A673 (cell line): ENCODE measurements around the gene FLNC. TPM values are rescaled to one million over a fixed set of nuclear protein-coding genes. Genes with fewer than 3 reads are reported as not detected.

Source experiments
- BruUV-seq: library from RNA; stranded (reverse); fragments of 400-500 nt; replicated peaks from 2 replicates; lab custom pipeline; 2021; lab: Mats Ljungman, UMichigan
- CTCF ChIA-PET: fragments of 300-600 bp; sonication (Branson Sonifier 250); formaldehyde crosslinking; loops from one replicate; lab custom pipeline; 2022; ENCODE audit warnings: antibody characterized with exemption; lab: Charles Lee
- POLR2A ChIA-PET: fragments of 300-600 bp; sonication (Branson Sonifier 250); formaldehyde crosslinking; loops from one replicate; lab custom pipeline; 2022; ENCODE audit warnings: antibody characterized with exemption; ENCODE audit not compliant: low non-redundant PET; lab: Charles Lee
- DNase-seq: peaks from one replicate; pipeline ENCODE4 v3.0.0-alpha.2; 2015; ENCODE audit warnings: low spot score
- H3K27ac ChIP-seq: fragments of 200-600 bp; sonication (generic); 2 replicates; pipeline ENCODE4 v1.5.1; 2016; ENCODE audit warnings: mixed run types, low read depth, mild to moderate bottlenecking, mixed read lengths, antibody characterized with exemption, low read length; ENCODE audit not compliant: poor library complexity, severe bottlenecking
- H3K27me3 ChIP-seq: fragments of 200-600 bp; sonication (generic); replicated peaks from 2 replicates; pipeline ENCODE4 v1.6.1; 2017; ENCODE audit warnings: mixed run types, low read depth, mild to moderate bottlenecking, mixed read lengths, antibody characterized with exemption, low read length; ENCODE audit not compliant: insufficient read depth, poor library complexity
- H3K36me3 ChIP-seq: fragments of 200-600 bp; sonication (generic); 2 replicates; pipeline ENCODE4 v1.6.1; 2016; ENCODE audit warnings: mixed run types, mild to moderate bottlenecking, mixed read lengths, antibody characterized with exemption, low read length; ENCODE audit not compliant: insufficient read depth, poor library complexity, severe bottlenecking
- H3K4me1 ChIP-seq: fragments of 200-600 bp; sonication (generic); 2 replicates; pipeline ENCODE4 v1.6.1; 2017; ENCODE audit warnings: mixed run types, mild to moderate bottlenecking, mixed read lengths, antibody characterized with exemption, low read length; ENCODE audit not compliant: insufficient read depth, poor library complexity, severe bottlenecking
- H3K4me3 ChIP-seq: fragments of 200-600 bp; sonication (generic); 2 replicates; pipeline ENCODE4 v1.5.1; 2016; ENCODE audit warnings: low read depth, mixed run types, mild to moderate bottlenecking, mixed read lengths, low read length; ENCODE audit not compliant: poor library complexity, severe bottlenecking
- H3K9me3 ChIP-seq: fragments of 200-600 bp; sonication (generic); 2 replicates; pipeline ENCODE4 v1.6.1; 2016; ENCODE audit warnings: mixed run types, low read depth, mild to moderate bottlenecking, mixed read lengths, antibody characterized with exemption, low read length; ENCODE audit not compliant: poor library complexity, severe bottlenecking
- EZH2 ChIP-seq: fragments of 200-600 bp; sonication (generic); IDR thresholded peaks from 2 replicates; pipeline ENCODE4 v1.6.1; 2017; ENCODE audit warnings: borderline replicate concordance, low read depth, mild to moderate bottlenecking, mixed read lengths, antibody characterized with exemption, low read length; ENCODE audit not compliant: poor library complexity, severe bottlenecking
- intact Hi-C: fragments of 100-400 bp; cut with micrococcal nuclease; formaldehyde crosslinking; loops from one replicate; pipeline ENCODE4 v1.10.0; 2022; ENCODE audit not compliant: unreplicated experiment
- total RNA-seq: library from RNA; stranded (reverse); gene quantifications from 2 replicates; pipeline ENCODE4 v1.2.3, GENCODE V29; 2021
- TF ChIP-seq, protein P1 (sequence below): fragments of 300-800, 200-600 bp; sonication (generic); conservative IDR thresholded peaks from 2 replicates; pipeline ENCODE4 v1.5.1; 2017; ENCODE audit warnings: low read depth, mild to moderate bottlenecking, antibody characterized with exemption, low read length, moderate library complexity, mixed read lengths

FLNC gene
- total RNA-seq, 1 experiment from 2014 or later = 6.5 TPM

DNA sequence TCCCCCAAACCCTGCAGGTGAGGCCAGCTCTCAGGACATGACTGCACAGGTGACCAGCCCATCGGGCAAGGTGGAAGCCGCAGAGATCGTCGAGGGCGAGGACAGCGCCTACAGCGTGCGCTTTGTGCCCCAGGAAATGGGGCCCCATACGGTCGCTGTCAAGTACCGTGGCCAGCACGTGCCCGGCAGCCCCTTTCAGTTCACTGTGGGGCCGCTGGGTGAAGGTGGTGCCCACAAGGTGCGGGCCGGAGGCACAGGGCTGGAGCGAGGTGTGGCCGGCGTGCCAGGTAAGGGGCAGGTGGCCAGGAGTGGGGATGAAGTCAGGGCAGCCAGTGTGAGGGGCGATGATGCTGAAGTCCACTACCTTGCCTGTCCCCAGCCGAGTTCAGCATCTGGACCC is 24.2 kb downstream of the FLNC start:
- Histone ChIP-seq H3K4me3 (no peak overlapping the region), H3K4me1 (no peaks in the 10 kb centered on the region), H3K9me3 (no peaks in the 10 kb centered on the region), H3K36me3 (no peaks in the 10 kb centered on the region), H3K27ac (no peak overlapping the region), H3K27me3 (no peaks in the 10 kb centered on the region)
- ChIA-PET POLR2A (no interaction called here), CTCF (no interaction called here)
- BruUV-seq = no TSS peak
- no peak for TF ChIP-seq EZH2
- TF ChIP-seq, protein P1, sequence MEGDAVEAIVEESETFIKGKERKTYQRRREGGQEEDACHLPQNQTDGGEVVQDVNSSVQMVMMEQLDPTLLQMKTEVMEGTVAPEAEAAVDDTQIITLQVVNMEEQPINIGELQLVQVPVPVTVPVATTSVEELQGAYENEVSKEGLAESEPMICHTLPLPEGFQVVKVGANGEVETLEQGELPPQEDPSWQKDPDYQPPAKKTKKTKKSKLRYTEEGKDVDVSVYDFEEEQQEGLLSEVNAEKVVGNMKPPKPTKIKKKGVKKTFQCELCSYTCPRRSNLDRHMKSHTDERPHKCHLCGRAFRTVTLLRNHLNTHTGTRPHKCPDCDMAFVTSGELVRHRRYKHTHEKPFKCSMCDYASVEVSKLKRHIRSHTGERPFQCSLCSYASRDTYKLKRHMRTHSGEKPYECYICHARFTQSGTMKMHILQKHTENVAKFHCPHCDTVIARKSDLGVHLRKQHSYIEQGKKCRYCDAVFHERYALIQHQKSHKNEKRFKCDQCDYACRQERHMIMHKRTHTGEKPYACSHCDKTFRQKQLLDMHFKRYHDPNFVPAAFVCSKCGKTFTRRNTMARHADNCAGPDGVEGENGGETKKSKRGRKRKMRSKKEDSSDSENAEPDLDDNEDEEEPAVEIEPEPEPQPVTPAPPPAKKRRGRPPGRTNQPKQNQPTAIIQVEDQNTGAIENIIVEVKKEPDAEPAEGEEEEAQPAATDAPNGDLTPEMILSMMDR = no peak
- intact Hi-C loops = no loop called here
- DNase-seq = no peak

DNA sequence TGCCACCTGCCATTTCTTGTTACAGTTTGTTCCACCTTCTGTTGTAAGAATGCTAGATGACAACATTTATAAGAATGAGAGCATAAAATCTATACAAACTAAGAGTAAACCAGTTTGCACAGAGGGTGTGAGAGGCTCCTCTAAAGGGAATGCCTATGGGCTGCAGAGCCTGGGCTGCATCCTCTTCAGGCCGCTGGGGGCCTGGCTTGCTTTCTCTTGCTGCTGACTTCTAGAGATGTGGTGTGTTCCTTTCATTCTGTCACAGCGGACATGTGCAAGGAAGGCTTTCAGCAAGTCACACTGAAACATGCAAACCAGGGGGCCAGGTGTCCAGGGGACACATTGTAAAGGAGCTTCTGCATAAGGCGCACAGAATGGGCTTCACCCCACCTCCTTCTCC is 25.4 kb downstream of the FLNC start:
- Histone ChIP-seq H3K9me3 (no peaks in the 10 kb centered on the region), H3K27me3 (no peaks in the 10 kb centered on the region), H3K27ac (no peak overlapping the region), H3K36me3 (no peaks in the 10 kb centered on the region), H3K4me3 (no peak overlapping the region), H3K4me1 (no peaks in the 10 kb centered on the region)
- no TSS peak for BruUV-seq
- DNase-seq = no peak
- TF ChIP-seq, protein P1 = no peak
- TF ChIP-seq EZH2 = no peak
- CTCF ChIA-PET = no interaction called here
- intact Hi-C loops = no loop called here
- POLR2A ChIA-PET = no interaction called here

DNA sequence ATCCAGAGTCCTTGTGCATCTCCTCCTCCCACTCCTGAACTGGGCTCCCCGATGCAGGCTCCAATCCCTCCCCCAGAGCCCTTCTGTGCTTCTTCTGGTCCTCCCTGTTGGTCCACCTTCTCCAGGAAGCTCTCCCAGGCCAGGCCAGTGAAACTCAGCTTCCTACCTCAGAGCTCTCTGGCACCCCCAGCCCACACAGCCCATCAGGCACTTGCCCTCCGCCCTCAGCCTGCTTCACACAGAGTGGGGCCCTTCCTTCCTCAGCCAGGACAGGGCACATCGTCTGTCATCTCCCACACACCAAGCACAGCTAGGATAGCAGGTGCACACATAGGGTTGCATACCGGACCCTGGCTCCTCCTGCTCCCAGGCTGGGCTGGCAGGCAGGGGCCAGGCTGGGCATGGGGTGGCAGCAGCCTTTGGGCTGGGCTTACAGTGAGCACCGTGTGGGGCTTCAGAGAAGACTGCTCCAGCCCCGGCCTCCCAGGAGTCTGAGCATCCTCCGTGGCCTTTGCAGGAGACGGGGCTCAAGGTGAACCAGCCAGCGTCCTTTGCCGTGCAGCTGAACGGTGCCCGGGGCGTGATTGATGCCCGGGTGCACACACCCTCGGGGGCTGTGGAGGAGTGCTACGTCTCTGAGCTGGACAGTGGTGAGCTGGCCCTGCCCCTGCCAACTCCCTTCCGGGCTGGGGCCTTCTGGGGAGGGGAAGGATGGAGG is 26.0 kb downstream of the FLNC start:
- ChIA-PET CTCF (no interaction called here), POLR2A (no interaction called here)
- no peak overlapping the region for H3K27ac ChIP-seq
- no peak overlapping the region for H3K4me3 ChIP-seq
- DNase-seq = no peak
- TF ChIP-seq, protein P1 = no peak
- intact Hi-C loops = no loop called here
- no peaks in the 10 kb centered on the region for H3K9me3 ChIP-seq
- no peaks in the 10 kb centered on the region for H3K4me1 ChIP-seq
- no peaks in the 10 kb centered on the region for H3K36me3 ChIP-seq
- no TSS peak for BruUV-seq
- no peaks in the 10 kb centered on the region for H3K27me3 ChIP-seq
